GM19043 (cell line): ENCODE measurements around the gene KRTAP5-6.
"Not testable (repeated sequence)": the region's sequence is repeated elsewhere in the genome, so short reads cannot be mapped to it uniquely, and the experiment has no call there.

ENCODE experiments used
- ATAC-seq: cut with Tn5 transposase; IDR thresholded peaks from one replicate; pipeline ENCODE4 v1.9.1; 2021; ENCODE audit warnings: low read depth; ENCODE audit not compliant: unreplicated experiment

KRTAP5-6 gene

DNA sequence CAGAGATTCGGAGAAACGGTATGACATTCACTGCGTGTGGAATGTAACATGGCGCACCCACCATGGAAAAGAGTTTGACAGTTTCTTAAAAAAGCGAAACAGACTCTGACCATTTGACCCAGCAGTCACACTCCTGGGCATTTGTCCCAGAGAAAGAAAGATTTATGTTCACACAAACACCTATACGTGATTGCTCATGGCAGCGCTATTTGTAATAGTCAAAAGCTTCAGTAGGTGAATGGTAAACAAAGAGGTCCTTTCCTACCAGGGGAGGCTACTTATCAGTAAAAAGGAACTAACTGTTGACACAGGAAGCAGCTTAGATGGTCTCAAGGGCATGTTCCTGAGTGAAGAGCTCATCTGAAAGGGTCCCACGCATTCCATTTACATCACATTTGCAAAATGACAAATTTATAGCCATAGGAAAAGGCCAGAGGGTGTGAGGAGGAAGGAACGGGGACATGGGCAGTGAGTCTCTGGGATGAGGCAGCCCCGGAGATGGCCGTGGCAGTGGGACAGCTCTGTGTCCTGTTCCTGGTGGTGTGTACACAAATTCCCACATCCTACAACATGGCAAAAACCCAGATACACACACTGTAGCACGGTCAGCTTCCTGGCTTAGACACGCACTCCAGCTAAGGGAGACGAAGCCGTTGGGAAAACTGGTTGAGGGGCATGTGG is 14.6 kb upstream of the KRTAP5-6 start:
- ATAC-seq: no peak

DNA sequence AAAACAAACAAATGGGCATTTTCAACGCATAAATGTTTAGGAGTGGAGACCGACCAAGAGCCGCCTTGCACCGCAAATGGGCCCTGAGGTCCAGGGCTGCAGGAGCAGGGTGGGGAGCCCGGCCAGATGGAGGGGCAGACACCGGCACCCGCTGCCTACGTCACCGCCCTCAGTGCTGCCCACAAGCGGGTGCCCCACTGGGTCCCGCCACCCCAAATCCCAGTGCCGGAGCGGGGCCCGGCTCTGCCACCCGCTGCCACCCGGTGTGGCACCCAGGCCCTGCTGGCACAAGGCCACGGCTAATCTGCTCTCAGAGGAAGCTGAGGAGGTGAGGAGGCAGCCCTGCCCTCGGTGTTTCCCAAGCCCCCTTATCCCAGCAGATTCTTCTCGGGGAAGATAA is 13.8 kb upstream of the KRTAP5-6 start:
- ATAC-seq: not testable (repeated sequence)

DNA sequence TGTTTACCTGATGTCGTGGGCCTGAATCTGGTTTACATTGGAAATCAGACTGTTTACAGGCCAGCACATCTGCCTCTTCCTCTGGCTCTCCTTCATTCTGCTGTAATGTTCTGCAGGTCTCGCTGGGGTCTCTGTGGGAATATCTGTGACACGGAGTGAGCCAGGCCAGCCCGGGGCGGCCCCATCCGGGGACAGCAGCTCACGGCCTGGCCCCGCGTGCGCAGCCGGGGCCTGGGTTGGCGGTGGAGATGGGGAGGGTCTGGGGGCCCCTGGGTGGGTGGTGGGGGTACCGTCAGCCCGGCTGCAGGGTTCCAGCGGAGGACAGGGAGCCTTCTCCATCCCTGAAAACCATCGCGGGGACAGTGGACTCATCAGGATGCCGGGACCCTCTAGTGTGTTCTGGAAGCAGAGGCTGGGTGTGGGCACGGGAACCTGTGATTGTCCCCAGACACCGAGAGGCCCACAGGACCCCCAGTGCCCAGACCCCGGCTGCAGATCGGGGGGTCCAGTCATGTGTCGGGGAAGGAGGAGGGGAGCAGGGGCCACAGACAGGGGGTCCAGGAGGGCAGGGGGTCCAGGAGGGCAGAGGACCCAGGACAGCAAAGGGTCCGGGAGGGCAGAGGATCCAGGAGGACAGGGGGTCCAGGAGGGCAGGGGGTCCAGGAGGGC is 13.0 kb upstream of the KRTAP5-6 start:
- ATAC-seq: not testable (repeated sequence)

DNA sequence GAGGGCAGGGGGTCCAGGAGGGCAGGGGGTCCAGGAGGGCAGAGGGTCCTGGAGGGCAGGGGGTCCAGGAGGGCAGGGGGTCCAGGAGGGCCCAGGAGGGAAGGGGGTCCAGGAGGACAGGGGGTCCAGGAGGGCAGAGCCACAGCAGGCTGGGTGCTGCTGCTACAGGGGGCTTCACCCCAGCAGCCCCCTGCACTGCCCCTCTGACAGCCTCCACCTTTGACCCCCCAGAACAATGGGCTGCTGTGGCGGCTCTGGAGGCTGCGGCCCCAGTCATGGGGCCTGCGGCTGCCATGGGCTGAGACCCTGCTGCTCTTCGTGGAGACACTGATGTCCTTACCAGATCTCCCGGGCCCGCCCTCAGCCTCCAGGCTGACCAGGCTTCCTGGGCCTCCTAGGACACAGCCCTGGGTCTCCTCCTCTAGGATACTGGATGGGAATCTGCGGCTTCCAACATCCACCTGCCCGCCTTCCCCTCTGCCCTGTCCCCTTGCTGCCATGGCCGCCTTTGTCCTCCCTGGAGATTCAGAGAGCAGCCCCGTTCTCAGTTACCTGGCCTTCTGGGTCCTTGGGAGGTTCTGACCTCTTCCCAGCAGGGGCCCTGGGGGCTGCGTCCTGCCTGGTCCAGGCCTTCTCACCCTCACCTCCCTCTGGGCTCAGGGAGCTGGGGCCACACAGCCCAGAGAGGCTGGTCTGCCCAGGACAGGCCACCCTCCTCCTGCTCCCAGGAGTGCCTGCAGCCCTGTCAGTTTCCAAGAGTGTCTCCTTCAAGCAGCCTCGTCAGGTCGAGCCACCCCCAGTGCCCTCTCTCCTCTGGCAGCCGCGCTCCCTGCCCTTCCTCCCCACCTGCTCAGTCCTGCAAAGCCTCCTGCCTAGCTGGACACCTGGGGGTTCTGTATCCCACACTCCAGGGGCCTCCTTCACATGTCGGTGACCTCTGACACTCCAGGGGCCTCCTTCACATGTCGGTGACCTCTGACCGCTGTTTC is 11.8 kb upstream of the KRTAP5-6 start:
- ATAC-seq: not testable (repeated sequence)

DNA sequence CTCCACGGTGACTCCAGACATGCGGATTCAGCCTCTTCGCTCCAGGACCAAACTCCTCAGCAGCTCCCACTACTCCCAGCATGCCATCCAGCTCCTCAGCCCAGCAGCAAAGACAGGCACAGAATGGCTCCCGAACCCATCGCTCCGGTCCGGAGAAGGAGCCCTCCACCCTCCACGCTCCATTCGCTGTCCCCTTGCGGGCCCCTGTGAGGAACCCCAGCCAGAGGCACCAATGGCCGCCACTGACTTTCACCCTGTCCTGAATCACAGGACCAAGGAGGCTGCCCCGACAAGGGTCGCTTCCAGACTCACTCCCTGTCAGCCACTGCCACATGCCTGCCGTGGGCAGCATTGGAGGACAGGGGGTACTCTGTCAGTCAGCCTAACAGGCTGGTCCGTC is 10.8 kb upstream of the KRTAP5-6 start:
- ATAC-seq: not testable (repeated sequence)

DNA sequence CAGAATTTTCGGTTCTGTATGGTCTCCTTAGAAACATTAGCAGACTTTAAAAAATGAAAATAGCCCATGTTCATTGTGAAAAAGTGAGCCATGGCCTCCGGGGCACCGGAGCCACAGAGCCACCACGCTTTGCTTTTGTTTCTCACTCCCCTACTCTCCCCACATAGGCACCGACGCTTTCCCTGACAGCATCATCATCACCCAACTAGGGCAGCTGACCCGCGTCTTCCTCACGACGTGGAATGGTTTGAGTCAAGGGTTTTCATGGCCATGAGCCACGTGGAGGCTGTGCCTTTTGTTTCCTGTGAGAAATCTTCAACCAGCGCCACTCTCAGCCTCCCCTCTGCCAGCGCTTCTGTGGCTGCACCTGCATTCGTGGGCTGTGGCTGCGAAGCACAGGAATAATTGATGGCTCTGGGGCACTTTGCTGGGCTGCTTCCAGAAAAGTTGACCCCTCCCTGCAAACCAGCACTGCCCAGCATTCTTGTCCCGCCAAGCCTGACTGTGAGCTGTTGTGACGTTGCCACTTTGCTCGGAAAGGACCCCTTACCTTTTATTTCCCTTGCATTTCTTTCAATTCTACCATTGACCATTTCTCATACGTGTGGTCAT is 8.6 kb upstream of the KRTAP5-6 start:
- ATAC-seq: not testable (repeated sequence)

DNA sequence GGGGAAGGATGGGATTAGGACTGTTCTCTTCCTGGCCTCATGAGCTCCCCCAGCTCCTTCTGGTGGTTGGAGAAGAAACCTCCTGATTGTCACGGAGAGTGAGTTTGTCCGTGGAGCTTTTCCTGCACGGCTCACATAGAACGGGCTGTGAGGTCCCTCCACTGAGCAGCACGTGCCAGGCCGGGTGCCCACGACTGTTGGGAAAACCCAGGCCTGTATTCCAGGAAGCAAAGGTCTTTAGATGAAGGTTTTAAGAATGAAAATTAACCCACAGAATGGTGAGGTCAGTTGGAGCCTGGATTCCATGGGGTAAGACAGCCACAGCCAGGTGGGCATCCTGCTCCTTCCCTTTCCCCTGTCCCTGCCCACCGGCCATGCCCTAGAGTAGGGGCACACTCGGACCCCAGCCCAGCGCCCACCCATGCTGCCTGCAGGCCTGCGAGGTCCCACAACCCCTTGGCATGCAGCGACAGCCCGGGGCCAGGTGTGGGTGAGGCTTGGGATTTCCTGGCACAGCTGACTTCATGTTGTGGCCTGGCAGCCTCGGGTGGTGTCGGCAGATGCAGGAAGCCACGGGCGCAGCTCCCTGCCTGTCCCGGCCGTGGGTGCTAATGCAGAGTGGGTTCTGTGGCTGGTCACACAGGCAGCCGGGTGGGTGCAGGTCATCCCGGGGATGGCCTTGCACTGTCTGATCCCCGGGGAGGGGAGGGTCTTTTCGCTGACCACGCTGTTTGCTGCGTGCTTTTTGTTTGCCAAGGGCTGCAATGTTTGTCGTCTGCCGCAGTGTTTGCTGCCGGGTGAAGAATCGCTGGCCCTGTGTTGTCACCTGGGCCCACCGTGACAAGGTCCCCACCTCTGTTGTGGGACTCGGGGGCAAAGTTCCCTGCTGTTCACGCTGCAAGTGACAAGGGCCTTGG is 7.5 kb upstream of the KRTAP5-6 start:
- ATAC-seq: not testable (repeated sequence)

DNA sequence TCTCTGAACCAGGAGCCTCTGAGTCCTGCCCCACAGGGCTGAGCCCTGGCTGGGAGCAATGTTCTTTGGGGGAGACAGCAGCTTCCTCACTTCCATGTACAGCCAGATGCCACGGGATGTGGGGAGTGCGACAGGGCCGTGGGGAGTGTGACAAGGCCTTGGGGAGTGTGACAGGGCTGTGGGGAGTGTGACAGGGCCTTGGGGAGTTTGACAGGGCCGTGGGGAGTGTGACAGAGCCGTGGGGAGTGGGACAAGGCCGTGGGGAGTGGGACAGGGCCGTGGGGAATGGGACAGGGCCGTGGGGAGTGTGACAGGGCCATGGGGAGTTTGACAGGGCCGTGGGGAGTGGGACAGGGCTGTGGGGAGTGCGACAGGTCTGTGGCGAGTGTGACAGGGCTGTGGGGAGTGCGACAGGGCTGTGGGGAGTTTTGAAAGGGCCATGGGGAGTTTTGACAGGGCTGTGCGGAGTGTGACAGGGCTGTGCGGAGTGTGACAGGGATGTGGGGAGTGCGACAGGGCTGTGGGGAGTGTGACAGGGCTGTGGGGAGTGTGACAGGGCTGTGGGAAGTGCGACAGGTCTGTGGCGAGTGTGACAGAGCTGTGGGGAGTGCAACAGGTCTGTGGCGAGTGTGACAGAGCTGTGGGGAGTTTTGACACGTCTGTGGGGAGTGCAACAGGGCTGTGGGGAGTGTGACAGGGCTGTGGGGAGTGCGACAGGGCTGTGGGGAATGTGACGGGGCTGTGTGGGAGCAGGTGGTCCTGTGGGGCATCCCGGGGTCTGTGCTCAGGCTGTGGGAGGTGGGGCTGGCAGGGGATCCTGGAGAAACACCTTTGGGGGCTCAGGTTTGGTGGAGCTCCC is 6.6 kb upstream of the KRTAP5-6 start:
- ATAC-seq: no peak

DNA sequence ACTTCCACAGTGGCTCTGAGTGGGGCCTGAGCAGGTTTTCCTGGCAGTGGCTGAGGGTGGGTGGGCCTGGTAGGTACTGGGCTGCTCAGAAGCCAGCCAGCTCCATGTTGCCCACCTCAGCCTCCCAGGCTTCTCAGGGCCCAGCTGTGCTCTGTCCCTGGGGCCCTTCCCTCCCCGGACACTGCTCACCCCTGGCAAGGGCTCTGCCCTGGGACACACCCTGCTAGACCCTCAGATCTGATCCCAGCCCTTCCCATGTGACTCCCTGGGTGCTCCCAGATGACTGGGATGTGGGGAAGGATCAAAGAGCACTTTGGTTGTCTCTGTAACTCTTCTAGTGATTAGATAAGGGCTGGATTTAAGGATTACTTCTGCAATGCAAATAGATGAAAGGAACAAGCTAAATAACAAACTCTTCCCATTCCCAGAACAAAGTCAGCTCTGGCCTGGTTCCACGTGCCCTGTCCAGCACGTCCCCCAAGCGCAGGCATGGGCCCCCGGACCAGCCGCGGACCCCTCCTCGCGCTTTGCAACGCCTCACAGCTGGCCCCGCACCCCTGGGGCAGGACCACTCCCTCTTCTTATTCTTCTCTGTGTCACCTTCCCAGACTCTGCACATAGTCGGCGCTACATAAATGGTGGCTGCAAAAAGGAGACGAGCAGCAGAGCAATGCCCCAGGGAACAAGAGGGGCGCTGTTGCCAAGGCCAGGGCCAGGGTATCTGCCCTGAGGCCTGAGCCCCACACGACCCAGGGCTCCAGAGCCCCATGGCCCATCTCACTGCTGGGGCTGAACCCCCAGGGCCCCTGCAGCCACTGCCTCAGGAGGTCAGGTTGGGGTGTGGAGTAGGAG is 5.7 kb upstream of the KRTAP5-6 start:
- no peak for ATAC-seq

DNA sequence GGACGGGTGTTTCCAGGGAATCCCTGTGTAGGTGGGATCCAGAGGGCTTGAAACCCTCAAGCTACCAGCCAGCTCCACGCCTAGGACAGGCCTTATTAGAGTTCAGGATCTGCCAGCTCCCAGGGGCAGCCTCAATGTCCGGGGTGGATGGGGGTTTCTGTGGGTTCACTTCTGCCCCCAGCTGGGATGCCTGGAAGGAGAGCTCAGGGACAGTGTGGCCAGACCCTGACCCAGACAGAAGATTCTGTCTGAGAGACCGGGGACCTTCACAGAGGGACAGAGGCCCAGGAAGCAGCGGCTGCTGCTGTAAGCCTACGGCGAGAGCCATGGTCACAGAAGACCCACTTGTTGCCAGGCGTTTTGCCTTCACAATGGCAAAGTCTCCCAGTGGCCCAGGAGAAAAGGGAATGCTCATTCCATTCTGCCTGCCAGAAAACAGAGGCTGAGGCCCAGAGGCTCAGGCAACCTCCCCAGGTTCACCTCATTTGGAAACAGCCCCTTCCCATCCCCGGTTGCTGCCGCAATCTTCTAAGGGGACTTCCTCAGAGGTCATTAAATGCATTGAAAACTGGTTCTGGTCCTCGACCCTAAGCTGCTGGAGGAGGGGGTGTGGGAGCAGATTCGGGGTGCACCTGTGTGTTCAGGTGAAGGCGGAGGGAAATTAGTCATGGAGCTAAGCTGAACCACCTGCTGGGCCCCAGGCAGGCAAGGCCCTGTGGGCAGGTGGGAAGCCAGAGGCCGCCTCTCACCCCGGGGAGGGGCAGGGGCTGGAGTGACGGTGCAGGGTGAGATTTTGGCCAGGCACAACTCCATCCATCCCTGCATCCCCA is 4.9 kb upstream of the KRTAP5-6 start:
- no peak for ATAC-seq

DNA sequence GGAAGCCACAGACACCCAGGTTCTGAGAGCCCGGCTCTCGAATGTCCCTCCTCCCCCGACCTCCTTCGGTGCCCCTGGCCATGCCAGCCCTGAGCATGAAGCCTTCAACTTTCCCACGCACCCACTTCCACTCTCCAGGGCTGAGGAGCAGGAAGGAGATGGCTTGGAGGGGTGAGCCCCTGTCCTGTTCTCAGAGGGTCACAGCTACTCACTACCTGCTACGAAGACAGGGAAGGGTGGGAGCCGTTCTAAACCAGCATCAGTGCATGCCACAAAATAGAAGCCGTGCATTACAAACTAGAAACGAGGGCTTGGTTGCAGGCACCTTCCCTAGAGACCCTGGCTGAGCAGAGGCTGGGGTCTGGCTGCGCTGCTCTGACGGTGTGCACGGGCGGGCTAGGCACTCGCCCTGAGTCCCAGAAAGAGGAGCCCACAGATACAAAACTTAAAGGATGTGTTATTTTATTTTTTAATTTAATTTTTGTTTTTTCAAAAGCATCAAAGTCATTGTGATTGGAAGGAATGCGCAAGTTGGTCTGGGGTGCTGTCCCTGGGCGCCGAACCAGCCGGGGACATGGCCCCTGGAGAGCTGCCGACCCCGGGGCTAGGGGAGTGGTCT is 4.2 kb upstream of the KRTAP5-6 start:
- ATAC-seq: no peak

DNA sequence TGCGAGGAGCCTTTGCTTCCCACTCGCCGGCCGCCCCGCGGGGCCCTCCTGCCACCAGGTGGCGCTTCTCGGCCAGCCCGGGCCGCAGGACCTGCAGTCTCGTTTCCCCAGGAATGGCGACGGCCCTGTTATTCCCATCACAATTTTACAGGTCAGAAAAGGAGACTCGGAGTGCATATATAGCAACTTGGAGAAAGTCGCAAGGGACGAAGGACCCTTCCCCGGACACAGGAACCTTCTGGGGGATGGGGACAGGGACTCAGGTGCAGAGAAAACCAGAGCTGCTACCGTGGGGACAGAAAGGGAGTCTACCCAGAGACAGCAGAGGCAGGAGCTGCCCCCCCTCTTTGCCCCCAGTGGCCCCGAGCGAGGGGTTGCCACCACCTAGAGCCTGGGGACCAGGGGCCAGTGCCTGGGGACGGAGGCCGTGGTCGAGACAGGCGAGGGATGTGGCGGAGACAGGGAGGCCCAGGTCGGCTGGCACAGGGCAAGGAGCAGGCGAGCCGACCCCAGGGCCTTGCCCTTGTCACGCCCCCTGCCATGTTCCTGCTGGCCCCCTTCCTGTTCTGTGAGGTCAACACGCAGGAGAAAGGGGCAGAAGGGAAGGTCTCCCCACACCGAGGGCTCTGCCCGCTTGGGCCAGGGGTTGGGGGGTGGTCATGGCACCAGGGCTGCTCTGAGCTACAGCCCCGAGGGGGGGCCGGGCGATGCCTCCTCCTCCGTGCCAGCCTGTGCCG is 3.5 kb upstream of the KRTAP5-6 start:
- ATAC-seq: no peak

DNA sequence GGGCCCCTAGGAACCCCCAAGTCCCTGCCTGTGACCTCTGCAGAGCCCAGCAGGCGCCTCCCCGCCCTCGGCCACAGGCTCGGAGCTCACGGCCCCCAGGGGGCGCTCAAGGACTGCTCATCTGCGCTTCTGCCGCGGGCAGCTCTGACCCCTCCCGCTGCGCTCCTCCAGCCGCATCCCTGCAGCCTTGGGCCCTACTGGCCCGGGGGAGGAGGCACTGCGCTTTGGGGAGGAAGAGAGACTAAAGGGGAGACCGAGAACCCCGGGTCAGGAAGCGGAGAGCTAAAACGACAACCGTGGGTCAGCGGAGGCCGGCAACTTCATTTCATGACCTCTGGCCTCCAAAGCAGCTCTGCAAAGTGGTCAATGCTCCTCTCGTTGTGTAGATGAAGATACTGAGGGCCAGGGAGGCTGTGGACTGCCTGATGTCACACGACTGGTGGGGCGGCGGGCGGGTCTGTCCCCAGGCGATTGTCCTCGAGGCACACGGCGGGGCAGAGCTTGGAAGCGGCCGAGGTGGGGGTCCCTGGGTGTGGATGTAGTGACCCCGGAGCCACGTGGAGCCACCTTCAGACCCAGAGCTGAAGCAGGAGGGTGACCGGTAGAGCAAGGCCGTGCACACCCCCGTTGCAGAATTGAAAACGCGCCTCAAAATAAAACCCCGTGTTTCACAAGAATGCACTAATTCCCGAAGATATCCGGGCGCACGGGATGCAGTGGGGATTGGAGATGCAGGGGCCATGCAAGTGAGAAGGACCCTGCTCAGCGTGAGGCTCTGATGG is 2.7 kb upstream of the KRTAP5-6 start:
- ATAC-seq: no peak

DNA sequence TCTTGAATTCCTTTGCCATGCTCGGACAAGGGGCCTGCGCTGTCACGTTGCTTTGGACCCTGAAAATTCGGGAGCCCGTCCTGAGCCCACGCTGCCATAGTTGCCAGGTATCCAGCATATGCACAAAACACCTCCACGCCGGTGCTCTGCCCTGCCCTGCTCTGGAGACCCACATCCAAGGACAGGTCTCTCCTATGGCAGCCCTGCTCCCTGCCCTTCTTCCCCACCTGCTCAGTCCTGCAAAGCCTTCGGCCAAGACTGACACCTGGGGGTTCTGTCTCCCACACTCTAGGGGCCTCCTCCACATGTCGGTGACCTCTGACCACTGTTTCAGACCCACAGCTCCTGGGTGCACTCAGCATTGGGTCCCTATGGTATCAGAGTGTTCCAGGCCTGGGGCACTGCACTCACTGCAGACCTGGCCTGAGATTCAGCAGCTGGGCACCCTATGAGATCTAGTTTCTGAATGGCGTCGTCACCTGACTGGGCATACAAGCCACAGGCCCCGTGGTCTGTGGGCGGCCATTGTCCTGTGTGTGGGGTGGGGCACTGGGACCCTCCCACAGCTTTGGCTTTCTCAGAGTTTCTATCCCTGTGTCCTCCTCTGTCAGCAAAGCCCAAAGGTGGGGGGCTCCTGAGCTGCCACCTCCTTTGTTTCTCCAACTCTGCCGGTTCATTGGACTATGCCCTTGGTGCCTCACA is 2.0 kb upstream of the KRTAP5-6 start:
- ATAC-seq: no peak
